Endometrium (tissue), 2 donors: Measurements from ENCODE around the gene SUGCT.
A peak's percentile ranks its signal among the peaks of the same experiment; 100 is the strongest.
"Not testable (repeated sequence)": the region's sequence is repeated elsewhere in the genome, so short reads cannot be mapped to it uniquely, and the experiment has no call there.

ENCODE experiments used
- FAIRE-seq: peaks from 2 replicates; lab custom pipeline; 2012; peaks lifted over from hg19 to GRCh38; lab: Jason Lieb, UNC
- donor health status: control.
- donor health status: control.

SUGCT gene

GRCh38 chr7:40263752-40264390, 129.1 kb downstream of the SUGCT start:
- FAIRE-seq, result no peak

GRCh38 chr7:40267583-40267982, 132.8 kb downstream of the SUGCT start:
- no peak for FAIRE-seq

- not testable (repeated sequence) for FAIRE-seq
These were observed 134.0 kb downstream of the SUGCT start for GRCh38 chr7:40268810-40269209.

GRCh38 chr7:40276061-40276460, 141.3 kb downstream of the SUGCT start:
- FAIRE-seq, result no peak

GRCh38 chr7:40279991-40280390, 145.2 kb downstream of the SUGCT start:
- no peak for FAIRE-seq

- FAIRE-seq, result peak; percentile 62
These were observed 148.1 kb downstream of the SUGCT start for GRCh38 chr7:40282858-40283257.

- no peak for FAIRE-seq
These were observed 148.6 kb downstream of the SUGCT start for GRCh38 chr7:40283391-40283790.

- no peak for FAIRE-seq
These were observed 154.0 kb downstream of the SUGCT start for GRCh38 chr7:40288827-40289226.

GRCh38 chr7:40297741-40298311, 163.0 kb downstream of the SUGCT start:
- FAIRE-seq, result peak; percentile 23

- FAIRE-seq, result no peak
These were observed 163.6 kb downstream of the SUGCT start for GRCh38 chr7:40298421-40298820.

- peak; percentile 97 for FAIRE-seq
These were observed 164.3 kb downstream of the SUGCT start for GRCh38 chr7:40299097-40299496.

- FAIRE-seq, result no peak
These were observed 165.4 kb downstream of the SUGCT start for GRCh38 chr7:40300146-40300670.

- no peak for FAIRE-seq
These were observed 166.8 kb downstream of the SUGCT start for GRCh38 chr7:40301486-40302068.

GRCh38 chr7:40303996-40304395, 169.2 kb downstream of the SUGCT start:
- FAIRE-seq, result no peak

GRCh38 chr7:40305229-40305628, 170.4 kb downstream of the SUGCT start:
- no peak for FAIRE-seq

- peak; percentile 97 for FAIRE-seq
These were observed 171.2 kb downstream of the SUGCT start for GRCh38 chr7:40306025-40306424.

- no peak for FAIRE-seq
These were observed 171.8 kb downstream of the SUGCT start for GRCh38 chr7:40306596-40306995.

- no peak for FAIRE-seq
These were observed 175.5 kb downstream of the SUGCT start for GRCh38 chr7:40310258-40310657.

- FAIRE-seq, result no peak
These were observed 176.5 kb downstream of the SUGCT start for GRCh38 chr7:40311307-40311706.

GRCh38 chr7:40315277-40315676, 180.5 kb downstream of the SUGCT start:
- no peak for FAIRE-seq

GRCh38 chr7:40316176-40316575, 181.4 kb downstream of the SUGCT start:
- FAIRE-seq, result no peak

- peak; percentile 94 for FAIRE-seq
These were observed 190.1 kb downstream of the SUGCT start for GRCh38 chr7:40324914-40325313.

- no peak for FAIRE-seq
These were observed 192.3 kb downstream of the SUGCT start for GRCh38 chr7:40327113-40327512.

- no peak for FAIRE-seq
These were observed 193.1 kb downstream of the SUGCT start for GRCh38 chr7:40327873-40328272.
